DND-41 (cell line): ENCODE results near the gene THSD7B.

ENCODE experiments used
- EZH2 ChIP-seq: IDR thresholded peaks from 3 replicates; pipeline ENCODE4 v1.6.1; 2012; ENCODE audit warnings: borderline replicate concordance, low read depth, mild to moderate bottlenecking, moderate library complexity, low read length, inconsistent platforms; ENCODE audit not compliant: severe bottlenecking
- TF ChIP-seq, protein P1 (sequence below): IDR thresholded peaks from 2 replicates; pipeline ENCODE4 v1.5.1; 2012; ENCODE audit warnings: borderline replicate concordance, low read length, moderate library complexity, mild to moderate bottlenecking; ENCODE audit not compliant: poor library complexity, severe bottlenecking; ENCODE audit errors: extremely low read depth

DNA sequence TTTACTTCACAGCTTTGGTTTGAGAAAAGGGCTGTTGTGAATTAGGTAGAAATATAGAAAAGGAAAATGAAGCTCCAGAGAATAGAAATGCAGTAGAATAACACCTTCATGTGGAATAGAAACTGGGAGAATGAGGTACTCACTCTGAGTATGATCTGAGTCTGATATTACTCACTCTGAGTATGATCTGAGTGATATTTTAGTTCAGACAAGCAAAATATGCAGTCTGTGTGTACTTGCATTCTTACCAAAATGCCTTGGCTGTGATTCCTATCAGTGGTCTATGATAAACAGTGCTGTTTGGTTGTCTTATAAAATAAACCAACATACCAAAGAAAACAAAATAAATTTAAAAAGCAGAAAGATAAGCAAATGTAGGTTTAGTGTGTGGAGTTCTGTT is 487.6 kb downstream of the THSD7B start:
- TF ChIP-seq EZH2: no peak
- TF ChIP-seq, protein P1, sequence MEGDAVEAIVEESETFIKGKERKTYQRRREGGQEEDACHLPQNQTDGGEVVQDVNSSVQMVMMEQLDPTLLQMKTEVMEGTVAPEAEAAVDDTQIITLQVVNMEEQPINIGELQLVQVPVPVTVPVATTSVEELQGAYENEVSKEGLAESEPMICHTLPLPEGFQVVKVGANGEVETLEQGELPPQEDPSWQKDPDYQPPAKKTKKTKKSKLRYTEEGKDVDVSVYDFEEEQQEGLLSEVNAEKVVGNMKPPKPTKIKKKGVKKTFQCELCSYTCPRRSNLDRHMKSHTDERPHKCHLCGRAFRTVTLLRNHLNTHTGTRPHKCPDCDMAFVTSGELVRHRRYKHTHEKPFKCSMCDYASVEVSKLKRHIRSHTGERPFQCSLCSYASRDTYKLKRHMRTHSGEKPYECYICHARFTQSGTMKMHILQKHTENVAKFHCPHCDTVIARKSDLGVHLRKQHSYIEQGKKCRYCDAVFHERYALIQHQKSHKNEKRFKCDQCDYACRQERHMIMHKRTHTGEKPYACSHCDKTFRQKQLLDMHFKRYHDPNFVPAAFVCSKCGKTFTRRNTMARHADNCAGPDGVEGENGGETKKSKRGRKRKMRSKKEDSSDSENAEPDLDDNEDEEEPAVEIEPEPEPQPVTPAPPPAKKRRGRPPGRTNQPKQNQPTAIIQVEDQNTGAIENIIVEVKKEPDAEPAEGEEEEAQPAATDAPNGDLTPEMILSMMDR: no peak
